Measurements from ENCODE around the gene SHOC1. TPM values are rescaled to one million over a fixed set of nuclear protein-coding genes. Genes with fewer than 3 reads are reported as not detected.

SHOC1 gene
- total RNA-seq, 3 donors from 2014 or later, result 0.33 TPM; not detected in 2

DNA sequence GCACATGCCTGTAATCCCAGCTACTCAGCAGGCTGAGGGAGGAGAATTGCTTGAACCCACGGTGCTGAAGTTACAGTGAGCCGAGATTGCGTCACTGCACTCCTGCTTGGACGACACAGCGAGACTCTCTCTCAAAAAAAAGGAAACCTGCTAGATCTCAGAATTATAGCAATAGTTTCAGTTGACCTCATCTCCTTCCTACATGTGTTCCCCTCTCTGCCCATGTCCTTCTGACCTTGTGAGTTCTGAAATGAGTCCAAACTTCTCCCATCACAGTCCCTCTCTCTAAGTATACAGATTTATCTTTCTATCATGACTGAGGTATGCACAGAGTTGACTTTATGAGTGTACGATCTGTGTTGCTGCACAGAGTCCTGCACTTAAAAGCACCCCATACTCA is 44.6 kb upstream of the SHOC1 start:
- H3K36me3 ChIP-seq, result no peaks in the 10 kb centered on the region
- H3K4me1 ChIP-seq, result no peaks in the 10 kb centered on the region
- intact Hi-C loops (cut with DNase I; ENCODE audit: low total_unique reads), result no loop called here
- no peaks in the 10 kb centered on the region for H3K27me3 ChIP-seq
- no peaks in the 10 kb centered on the region for H3K9me3 ChIP-seq
- DNase-seq (ENCODE audit: low spot score in 2 of 2), result no peak
- H3K27ac ChIP-seq, result peak overlapping the region in 1 of 2 donors; percentile 53
- TF ChIP-seq, protein P1, sequence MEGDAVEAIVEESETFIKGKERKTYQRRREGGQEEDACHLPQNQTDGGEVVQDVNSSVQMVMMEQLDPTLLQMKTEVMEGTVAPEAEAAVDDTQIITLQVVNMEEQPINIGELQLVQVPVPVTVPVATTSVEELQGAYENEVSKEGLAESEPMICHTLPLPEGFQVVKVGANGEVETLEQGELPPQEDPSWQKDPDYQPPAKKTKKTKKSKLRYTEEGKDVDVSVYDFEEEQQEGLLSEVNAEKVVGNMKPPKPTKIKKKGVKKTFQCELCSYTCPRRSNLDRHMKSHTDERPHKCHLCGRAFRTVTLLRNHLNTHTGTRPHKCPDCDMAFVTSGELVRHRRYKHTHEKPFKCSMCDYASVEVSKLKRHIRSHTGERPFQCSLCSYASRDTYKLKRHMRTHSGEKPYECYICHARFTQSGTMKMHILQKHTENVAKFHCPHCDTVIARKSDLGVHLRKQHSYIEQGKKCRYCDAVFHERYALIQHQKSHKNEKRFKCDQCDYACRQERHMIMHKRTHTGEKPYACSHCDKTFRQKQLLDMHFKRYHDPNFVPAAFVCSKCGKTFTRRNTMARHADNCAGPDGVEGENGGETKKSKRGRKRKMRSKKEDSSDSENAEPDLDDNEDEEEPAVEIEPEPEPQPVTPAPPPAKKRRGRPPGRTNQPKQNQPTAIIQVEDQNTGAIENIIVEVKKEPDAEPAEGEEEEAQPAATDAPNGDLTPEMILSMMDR (IDR thresholded peaks at IDR 0.05), result no peak
- no peak for TF ChIP-seq POLR2A (IDR thresholded peaks at IDR 0.05)
- no peak for TF ChIP-seq POLR2AphosphoS5 (IDR thresholded peaks at IDR 0.05)
- peak overlapping the region in 1 of 3 donors; percentile 1 for H3K4me3 ChIP-seq

DNA sequence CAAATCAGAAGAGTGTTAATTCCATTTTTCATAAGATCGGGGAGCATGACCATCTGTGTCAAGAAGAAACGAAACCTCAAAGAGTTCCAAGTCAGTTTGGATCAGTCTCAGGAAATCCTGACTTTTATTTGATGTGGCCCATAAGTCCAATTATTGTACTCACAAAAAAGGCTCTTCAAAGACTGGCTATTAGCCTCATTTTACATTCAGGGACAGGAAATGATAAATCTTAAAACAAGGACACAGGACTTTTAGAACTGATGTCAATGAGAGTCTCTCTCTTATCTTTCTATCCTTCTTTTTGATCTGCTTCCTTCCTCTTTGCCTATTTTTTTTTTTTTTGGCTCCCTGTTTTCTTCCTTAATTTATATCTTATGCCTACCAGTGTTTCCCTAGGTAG is 43.7 kb upstream of the SHOC1 start:
- Histone ChIP-seq H3K27ac (no peak overlapping the region), H3K4me3 (no peak overlapping the region), H3K9me3 (no peaks in the 10 kb centered on the region), H3K27me3 (no peaks in the 10 kb centered on the region), H3K4me1 (no peaks in the 10 kb centered on the region), H3K36me3 (no peaks in the 10 kb centered on the region)
- no peak for DNase-seq (ENCODE audit: low spot score in 2 of 2)
- TF ChIP-seq POLR2A (IDR thresholded peaks at IDR 0.05) (no peak), POLR2AphosphoS5 (IDR thresholded peaks at IDR 0.05) (no peak)
- TF ChIP-seq, protein P1 (IDR thresholded peaks at IDR 0.05), result no peak
- intact Hi-C loops (cut with DNase I; ENCODE audit: low total_unique reads), result no loop called here

DNA sequence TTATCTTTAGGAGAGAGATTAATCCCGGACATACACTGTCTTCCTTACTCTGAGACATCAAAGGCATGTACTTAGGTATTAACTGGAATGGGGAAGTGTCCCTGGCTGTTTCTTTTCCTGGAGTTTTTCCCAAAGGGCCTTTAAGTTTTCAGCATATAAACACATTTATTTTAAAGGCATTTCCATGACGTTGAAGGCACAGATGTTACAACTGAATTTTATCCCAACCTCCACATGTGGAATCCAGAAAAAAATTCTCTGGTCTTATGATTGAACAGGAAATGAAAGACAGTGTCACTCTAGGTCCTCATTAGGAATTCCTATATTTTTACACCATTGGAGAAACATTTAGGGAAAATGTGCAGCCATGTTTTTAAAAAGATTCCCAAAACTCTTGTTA is 41.6 kb upstream of the SHOC1 start:
- no peak for DNase-seq (ENCODE audit: low spot score in 2 of 2)
- no peak for TF ChIP-seq POLR2A (IDR thresholded peaks at IDR 0.05)
- TF ChIP-seq, protein P1 (IDR thresholded peaks at IDR 0.05), result no peak
- no peak for TF ChIP-seq POLR2AphosphoS5 (IDR thresholded peaks at IDR 0.05)
- intact Hi-C loops (cut with DNase I; ENCODE audit: low total_unique reads), result no loop called here
- Histone ChIP-seq H3K27me3 (no peaks in the 10 kb centered on the region), H3K9me3 (no peaks in the 10 kb centered on the region), H3K36me3 (no peaks in the 10 kb centered on the region), H3K4me3 (no peak overlapping the region), H3K4me1 (no peaks in the 10 kb centered on the region), H3K27ac (no peak overlapping the region)

DNA sequence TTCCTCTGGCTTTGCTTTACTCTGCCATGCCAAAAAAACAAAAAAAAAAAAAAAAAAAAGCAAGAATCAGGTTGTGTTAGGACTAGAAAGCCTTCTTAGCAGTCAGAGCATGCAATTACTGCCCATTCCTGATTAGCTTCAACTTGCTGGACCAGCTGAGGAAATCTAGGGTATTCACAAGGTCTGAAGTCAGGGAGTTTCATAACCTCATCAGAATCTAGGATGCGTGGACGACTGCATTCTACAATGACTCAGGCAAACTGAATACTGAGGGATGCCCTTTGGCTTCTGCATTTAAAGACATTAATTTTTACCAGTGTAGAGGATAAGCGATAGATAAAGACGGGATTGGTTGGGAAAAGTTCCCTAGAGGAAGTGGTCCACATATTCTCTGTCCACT is 39.2 kb upstream of the SHOC1 start:
- no peaks in the 10 kb centered on the region for H3K4me1 ChIP-seq
- TF ChIP-seq, protein P1 (IDR thresholded peaks at IDR 0.05), result no peak
- TF ChIP-seq POLR2AphosphoS5 (IDR thresholded peaks at IDR 0.05), result no peak
- TF ChIP-seq POLR2A (IDR thresholded peaks at IDR 0.05), result no peak
- H3K27me3 ChIP-seq, result no peaks in the 10 kb centered on the region

DNA sequence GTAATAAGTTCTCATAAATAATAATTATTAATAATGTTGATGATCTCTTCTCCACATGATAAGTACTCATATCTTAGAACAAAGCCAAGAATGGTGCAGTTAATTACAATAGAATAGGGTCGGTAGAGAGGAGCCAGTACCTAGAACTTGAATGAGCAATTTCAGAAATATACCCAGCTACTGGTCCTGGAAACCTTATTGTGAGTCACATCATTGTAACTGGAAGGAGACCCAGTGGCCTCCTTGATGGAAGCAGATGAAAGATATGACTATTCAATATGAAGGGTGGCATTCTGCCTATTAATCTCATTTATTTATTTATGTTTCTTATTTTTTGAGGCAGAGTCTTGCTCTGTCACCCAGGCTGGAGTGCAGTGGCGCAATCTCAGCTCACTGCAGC is 37.7 kb upstream of the SHOC1 start:
- no peaks in the 10 kb centered on the region for H3K4me1 ChIP-seq
- H3K9me3 ChIP-seq, result no peaks in the 10 kb centered on the region
- TF ChIP-seq, protein P1 (IDR thresholded peaks at IDR 0.05), result no peak
- no peak for TF ChIP-seq POLR2AphosphoS5 (IDR thresholded peaks at IDR 0.05)
- no peak for TF ChIP-seq POLR2A (IDR thresholded peaks at IDR 0.05)
- intact Hi-C loops (cut with DNase I; ENCODE audit: low total_unique reads), result no loop called here
- H3K4me3 ChIP-seq, result no peak overlapping the region
- no peaks in the 10 kb centered on the region for H3K27me3 ChIP-seq
- H3K36me3 ChIP-seq, result no peaks in the 10 kb centered on the region
- H3K27ac ChIP-seq, result no peak overlapping the region
- no peak for DNase-seq (ENCODE audit: low spot score in 2 of 2)

More for the DNA sequence above, 39.2 kb upstream of the SHOC1 start:
- Histone ChIP-seq H3K4me3 (no peak overlapping the region), H3K9me3 (no peaks in the 10 kb centered on the region), H3K36me3 (no peaks in the 10 kb centered on the region), H3K27ac (no peak overlapping the region)
- intact Hi-C loops (cut with DNase I; ENCODE audit: low total_unique reads), result no loop called here
- no peak for DNase-seq (ENCODE audit: low spot score in 2 of 2)

All from breast epithelium (tissue), 4 donors.